ENCODE measurements around the gene JAZF1.

GRCh38 chr7:27997188-27997707 is 183.3 kb downstream of the JAZF1 start:
- TF ChIP-seq CTCF (IDR thresholded peaks at IDR 0.05) (no peak), POLR2A (IDR thresholded peaks at IDR 0.05) (no peak)
